ENCODE measurements around the gene TMEM178B. TPM values are rescaled to one million over a fixed set of nuclear protein-coding genes. Genes with fewer than 3 reads are reported as not detected.

TMEM178B gene
- total and polyA plus RNA-seq, 8 donors, result 0.42 to 3.0 (median 2.1) TPM

- ATAC-seq, result no peak
These were observed 152.2 kb downstream of the TMEM178B start for GRCh38 chr7:141225916-141226618.

GRCh38 chr7:141227454-141227853 is 153.6 kb downstream of the TMEM178B start:
- no peak for ATAC-seq
- TF ChIP-seq, protein P1, sequence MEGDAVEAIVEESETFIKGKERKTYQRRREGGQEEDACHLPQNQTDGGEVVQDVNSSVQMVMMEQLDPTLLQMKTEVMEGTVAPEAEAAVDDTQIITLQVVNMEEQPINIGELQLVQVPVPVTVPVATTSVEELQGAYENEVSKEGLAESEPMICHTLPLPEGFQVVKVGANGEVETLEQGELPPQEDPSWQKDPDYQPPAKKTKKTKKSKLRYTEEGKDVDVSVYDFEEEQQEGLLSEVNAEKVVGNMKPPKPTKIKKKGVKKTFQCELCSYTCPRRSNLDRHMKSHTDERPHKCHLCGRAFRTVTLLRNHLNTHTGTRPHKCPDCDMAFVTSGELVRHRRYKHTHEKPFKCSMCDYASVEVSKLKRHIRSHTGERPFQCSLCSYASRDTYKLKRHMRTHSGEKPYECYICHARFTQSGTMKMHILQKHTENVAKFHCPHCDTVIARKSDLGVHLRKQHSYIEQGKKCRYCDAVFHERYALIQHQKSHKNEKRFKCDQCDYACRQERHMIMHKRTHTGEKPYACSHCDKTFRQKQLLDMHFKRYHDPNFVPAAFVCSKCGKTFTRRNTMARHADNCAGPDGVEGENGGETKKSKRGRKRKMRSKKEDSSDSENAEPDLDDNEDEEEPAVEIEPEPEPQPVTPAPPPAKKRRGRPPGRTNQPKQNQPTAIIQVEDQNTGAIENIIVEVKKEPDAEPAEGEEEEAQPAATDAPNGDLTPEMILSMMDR (IDR thresholded peaks at IDR 0.05), result no peak
- Histone ChIP-seq H3K4me1 (no peaks in the 10 kb centered on the region), H3K36me3 (no peaks in the 10 kb centered on the region), H3K27ac (no peak overlapping the region), H3K27me3 (no peaks in the 10 kb centered on the region), H3K9me3 (no peaks in the 10 kb centered on the region), H3K4me3 (no peak overlapping the region)
- no peak for FAIRE-seq
- no peak for DNase-seq
- 65 to 70% methylated on average over 4 of the region's 4 CpGs for WGBS, 2 donors
- intact Hi-C loops (cut with DNase I), result no loop called here

More at GRCh38 chr7:141225916-141226618, 152.2 kb downstream of the TMEM178B start:
- H3K4me1 ChIP-seq, result no peaks in the 10 kb centered on the region
- H3K27ac ChIP-seq, result no peak overlapping the region
- DNase-seq (no peak), FAIRE-seq (no peak)
- intact Hi-C loops (cut with DNase I), result no loop called here
- TF ChIP-seq, protein P1 (IDR thresholded peaks at IDR 0.05), result no peak
- H3K36me3 ChIP-seq, result no peaks in the 10 kb centered on the region
- H3K4me3 ChIP-seq, result no peak overlapping the region
- H3K9me3 ChIP-seq, result no peaks in the 10 kb centered on the region
- 70 to 80% methylated on average over 8 of the region's 8 CpGs for WGBS, 2 donors
- no peaks in the 10 kb centered on the region for H3K27me3 ChIP-seq

GRCh38 chr7:141228482-141228881 is 154.6 kb downstream of the TMEM178B start:
- H3K9me3 ChIP-seq, result no peaks in the 10 kb centered on the region
- 72 to 76% methylated on average over 5 of the region's 5 CpGs for WGBS, 2 donors
- no peak overlapping the region for H3K27ac ChIP-seq
- FAIRE-seq (no peak), DNase-seq (no peak), ATAC-seq (no peak)
- H3K27me3 ChIP-seq, result no peaks in the 10 kb centered on the region
- intact Hi-C loops (cut with DNase I), result no loop called here
- no peaks in the 10 kb centered on the region for H3K4me1 ChIP-seq
- TF ChIP-seq, protein P1 (IDR thresholded peaks at IDR 0.05), result no peak
- no peaks in the 10 kb centered on the region for H3K36me3 ChIP-seq
- no peak overlapping the region for H3K4me3 ChIP-seq

GRCh38 chr7:141231018-141231792 is 157.3 kb downstream of the TMEM178B start:
- H3K27me3 ChIP-seq, result no peaks in the 10 kb centered on the region
- no peak for FAIRE-seq
- peak in 3 of 4 donors; percentile 54 to 77 (median 65) for ATAC-seq
- WGBS, 2 donors, result 20 to 24% methylated on average over 5 of the region's 5 CpGs
- H3K4me3 ChIP-seq, result no peak overlapping the region
- no peak for DNase-seq
- H3K36me3 ChIP-seq, result no peaks in the 10 kb centered on the region
- no peak overlapping the region for H3K27ac ChIP-seq
- intact Hi-C loops (cut with DNase I), result no loop called here
- no peaks in the 10 kb centered on the region for H3K9me3 ChIP-seq
- no peaks in the 10 kb centered on the region for H3K4me1 ChIP-seq
- TF ChIP-seq, protein P1 (IDR thresholded peaks at IDR 0.05), result no peak
